CD4-positive, alpha-beta T cell treated with Interleukin-10 for 1 hour (primary cell): ENCODE results near the gene ST6GALNAC5.

Experiments used
- DNase-seq: peaks from one replicate; pipeline ENCODE4 v3.0.0-alpha.2; 2020

Gene ST6GALNAC5

DNA sequence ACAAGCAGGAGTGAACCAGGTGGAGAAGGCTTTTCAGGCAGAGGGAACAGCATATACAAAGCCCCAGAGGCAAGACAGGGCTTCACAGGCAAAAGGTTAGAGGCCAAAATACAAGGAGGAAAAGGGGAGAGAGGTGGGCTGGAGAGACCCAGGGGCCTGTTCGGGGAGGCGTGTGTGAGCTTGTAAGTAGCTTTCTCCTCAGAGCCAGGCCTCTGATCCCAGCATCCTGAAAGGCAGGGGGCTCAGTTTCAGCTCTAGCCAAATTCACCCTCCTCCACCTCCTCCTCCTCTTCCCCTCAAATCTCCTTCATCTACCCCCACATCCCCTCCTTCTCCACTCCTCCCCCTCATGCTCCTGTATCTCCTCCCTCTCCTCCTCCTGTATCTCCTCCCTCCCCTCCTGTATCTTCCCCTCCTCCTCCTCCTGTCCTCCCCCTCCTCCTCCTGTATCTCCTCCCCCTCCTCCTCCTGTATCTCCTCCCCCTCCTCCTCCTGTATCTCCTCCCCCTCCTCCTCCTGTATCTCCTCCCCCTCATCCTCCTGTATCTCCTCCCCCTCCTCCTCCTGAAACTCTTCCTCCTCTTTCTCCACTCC lies 148.6 kb downstream of the ST6GALNAC5 start:
- DNase-seq, result no peak

DNA sequence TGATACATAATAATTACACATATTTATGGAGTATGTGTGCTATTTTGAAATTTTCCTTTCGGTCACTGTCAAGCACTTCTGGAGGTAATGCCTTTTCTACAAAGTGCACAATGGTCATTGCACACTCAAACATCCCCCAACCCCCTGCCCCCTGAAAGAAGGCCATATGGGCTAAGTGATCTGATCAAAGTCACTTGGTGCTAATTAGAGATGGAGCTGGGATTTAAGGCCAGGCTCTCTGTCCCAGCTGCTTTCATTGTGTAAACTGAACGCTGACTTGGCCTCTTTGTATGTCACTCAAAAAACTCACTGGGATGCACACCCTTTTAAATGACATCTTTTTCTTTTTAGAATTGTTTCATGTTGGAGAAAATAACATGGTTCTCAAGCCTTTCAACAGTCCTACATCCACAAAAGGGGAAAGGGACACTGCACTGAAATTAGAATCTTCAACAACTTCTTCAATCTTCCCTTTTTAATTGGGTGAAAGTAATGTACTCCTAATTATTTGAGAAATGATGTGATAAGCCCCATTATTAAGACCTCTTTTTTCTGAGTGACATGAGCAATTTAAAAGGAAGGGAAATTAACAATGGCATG lies 149.2 kb downstream of the ST6GALNAC5 start:
- no peak for DNase-seq

DNA sequence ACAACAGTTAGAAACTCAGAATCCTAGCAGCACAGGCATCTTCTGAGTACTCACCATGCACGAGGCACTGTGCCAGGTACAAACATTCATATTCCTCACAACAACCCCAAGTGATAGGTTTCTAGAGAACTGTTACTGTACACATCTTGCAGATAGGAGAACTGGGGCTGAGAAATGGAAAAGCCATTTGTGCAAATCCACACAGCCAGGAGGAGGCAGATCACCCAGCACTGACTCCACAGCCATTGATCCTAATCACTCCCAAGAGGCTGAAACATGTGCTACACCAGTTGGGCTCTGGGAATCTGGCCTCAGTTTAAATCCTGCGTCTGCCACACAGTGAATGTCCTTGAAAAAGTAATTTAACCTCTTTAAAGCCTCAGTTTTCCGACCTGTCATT lies 151.0 kb downstream of the ST6GALNAC5 start:
- DNase-seq, result no peak

DNA sequence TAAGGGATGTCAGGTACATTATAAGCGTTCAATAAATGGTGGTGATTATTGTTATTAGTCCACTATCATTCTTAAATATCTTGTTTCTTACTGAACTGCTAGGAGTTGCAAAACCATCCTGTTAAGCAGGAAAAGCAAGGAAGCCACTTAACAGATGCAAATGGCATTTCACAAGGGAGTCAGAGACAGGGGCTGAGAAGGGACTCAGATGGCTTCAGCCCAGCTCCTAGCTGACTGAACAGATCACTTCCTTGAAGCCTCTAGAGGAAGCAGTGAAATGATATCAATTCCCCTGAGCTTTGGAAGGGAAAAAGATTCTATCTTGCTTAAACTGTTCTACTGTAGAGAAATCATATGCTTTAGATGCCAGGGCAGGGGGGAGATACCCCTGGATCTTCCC lies 151.5 kb downstream of the ST6GALNAC5 start:
- no peak for DNase-seq

DNA sequence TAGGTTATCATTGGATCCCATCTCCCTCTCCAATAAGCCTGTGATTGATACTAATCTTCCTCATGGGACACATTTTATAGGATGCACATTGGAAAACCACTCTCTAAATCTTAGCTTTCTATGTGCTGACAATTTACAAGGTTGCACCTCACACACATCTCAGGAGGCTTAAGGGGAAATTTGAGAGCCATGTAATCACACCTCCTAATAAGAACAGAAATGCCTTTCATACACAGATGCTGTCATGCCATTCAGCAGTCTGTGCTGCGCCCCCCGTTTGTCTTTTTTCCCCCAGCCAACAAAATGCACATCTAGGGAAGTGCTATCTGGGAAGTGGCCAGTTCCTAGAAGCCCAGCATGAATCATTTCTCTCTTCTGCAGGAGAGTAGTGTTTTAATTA lies 154.5 kb downstream of the ST6GALNAC5 start:
- no peak for DNase-seq

DNA sequence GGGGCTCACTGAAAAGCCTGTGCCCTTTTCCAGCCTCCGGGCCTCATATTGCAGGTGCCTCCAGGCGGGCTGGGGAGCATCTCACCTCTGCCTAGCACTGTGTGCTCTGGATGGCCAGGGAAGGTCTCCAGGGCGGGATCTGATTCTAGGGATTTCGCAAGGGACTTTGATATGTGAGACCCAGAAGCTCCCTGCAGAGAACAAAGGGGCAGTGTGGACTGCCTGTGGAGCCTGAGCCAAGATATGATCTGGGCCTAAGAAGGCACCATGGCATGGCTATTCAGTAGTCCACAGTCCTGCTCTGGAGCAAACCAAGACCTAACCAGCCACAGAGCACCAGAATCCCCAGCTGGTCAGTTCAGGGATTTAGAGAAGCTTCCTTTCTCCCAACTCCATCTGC lies 157.2 kb downstream of the ST6GALNAC5 start:
- no peak for DNase-seq

DNA sequence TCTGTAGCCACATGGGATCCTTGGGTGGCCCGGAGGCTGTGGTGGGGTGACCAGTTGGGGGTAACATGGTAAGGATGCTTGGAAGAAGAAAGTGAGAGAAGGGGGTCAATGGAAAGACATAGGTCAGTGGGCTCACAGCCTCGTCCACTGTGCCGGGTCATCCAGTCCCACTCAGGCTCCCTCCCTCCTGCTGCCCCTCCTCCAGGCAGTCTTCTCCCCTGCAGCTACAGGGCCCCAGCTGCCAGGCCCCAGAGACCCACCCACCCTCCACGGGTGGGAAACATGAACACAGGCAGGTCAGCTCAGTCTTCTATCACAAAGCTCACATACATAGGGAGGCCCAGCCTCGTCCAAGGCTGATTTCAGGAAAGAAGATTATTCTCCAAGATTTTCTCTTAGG lies 158.3 kb downstream of the ST6GALNAC5 start:
- no peak for DNase-seq

DNA sequence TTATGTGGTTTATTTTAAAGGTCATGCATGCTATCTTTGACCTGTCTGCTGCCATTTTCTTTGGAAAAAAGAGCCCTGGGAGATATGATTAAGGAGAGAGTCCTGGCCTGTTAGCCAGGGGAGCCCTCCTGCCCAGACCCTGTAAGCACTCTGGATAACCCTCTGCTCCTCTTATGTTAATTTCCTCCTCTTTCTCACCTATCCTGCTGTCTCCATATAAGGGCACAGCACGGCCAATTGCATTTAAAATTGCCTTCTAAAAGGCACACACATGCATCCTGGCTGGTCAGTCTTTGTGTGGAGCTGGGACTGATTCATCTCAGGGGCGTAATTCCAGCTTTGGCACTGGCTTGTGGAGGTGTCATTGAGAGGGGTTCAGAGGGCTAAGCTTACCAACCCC lies 158.9 kb downstream of the ST6GALNAC5 start:
- DNase-seq, result no peak

DNA sequence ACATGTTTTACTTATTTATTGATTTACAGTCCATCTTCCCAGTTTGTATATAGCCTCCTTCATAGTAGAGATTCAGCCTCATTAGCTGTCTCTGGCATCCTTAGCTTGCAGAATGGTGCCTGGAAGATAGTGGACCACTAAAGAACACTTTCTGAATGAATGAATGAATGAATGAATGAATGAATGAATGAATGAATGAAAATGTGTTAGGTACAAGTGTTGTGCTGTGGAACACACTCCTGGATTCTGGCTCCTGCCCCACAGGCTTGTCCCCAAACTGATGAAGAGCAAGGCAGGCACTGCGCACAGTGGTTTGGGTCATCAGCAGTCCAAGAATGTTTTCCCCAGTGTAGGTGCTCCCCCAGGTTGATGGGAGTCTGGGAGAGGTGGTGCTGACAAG lies 159.4 kb downstream of the ST6GALNAC5 start:
- DNase-seq, result no peak

DNA sequence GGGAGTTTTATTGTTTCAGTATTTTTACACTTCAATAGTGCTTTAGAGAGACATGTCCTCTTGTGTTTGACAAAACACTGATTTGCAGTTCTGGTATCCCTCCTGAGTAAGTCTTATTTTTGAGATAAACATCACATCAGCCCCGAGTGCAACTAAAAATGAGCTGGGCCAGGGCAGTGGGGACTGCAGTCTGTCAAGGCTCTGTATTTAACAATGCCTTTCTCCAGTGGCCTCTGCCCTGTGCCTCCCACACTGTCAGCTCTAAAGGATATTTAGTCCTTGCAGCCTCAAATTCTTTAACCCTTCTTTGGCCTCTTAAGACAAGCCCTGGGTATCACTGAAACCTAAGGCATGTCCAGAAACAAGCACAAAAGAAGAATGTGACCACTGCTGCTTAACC lies 160.6 kb downstream of the ST6GALNAC5 start:
- DNase-seq, result no peak

DNA sequence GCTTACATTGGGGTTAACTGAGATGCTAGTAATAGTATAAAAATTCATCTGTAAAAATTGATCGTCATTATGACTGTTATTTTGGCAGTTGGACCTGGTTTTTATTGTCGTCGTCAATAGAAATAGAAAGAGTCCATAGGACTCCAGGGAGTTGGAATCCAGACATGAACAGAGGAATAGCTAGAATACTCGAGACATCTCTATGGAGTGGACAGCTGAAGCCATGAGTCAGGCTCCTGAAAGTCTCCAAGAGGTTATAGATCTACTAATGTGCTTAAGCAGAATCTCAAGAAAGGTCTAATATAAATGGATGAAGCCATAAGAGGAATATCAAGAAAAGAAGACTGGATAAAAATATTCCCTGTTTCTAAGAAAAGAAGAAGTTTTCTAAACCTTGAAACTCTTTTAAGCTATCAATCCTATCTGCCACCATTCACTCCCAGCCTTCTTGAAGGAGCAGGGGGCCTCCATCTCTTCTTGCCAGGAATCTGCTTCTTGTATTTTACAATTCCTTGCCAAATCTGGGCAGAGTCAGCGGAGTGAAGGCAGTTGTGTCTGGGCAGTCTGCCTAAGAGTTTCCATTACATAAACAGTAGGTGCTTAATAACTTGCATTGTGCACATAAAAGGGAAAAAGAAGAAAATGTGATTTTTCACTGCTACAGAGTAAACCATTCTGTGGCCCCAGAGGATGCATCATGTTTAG lies 163.3 kb downstream of the ST6GALNAC5 start:
- DNase-seq, result no peak

DNA sequence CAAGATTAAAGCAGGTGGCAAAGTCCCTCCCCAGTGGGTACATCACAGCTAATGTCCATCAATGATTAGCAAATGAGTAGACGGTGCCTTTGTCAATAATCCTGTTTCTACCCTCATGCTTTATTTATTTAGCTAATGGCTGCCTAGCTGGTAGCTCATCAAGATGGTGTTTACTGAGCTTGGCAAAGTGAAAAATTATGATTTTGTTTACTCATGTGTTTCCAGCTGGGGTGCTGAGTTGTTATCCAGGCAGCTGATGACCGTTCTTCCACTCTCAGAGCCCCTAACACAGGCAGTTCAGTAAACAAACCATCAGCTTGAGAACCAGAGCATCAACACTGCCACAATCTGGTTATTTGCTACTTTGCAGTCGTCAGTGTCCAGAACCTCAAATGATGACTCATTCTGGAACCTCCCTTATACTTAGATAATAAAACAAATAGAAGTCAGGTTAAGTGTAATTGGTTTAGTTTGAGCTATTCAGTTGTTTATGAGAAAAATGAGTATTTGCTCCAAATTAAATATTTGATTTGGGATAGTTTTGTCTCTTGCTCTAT lies 163.9 kb downstream of the ST6GALNAC5 start:
- DNase-seq, result no peak

DNA sequence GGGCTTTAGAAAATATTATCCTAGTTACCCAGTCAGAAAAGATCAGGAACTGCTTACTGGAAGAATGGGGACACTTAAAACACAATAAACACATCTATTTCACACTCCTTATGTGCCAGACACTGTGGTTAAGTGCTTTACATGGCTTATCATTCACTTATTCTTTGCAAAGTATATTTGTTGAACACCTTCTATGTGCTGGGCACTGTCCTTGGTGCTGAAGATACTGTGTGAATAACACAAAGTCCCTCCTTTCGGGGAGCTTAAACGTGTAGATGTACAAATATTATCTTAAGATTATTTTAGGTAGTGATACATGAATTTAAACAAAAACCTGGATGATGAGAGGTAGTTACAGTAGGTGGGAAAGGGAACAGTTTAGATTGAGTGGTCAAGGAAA lies 169.3 kb downstream of the ST6GALNAC5 start:
- DNase-seq, result no peak

DNA sequence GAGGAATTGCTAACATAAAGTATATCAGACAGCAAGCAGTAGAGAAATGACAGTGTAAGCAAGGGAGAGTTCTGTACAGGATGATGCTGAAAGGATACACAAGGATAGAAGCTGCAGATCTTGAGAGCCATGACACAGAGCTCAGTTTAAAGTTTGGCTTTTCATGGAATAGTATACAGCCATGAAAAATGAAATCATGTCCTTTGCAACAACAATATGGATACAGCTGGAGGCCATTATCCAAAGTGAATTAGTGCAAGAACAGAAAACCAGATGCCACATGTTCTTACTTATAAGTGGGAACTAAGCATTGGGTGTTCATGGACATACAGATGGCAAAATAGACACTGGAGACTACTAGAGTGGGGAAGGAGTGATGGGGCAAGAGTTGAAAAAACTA lies 169.8 kb downstream of the ST6GALNAC5 start:
- DNase-seq, result no peak

DNA sequence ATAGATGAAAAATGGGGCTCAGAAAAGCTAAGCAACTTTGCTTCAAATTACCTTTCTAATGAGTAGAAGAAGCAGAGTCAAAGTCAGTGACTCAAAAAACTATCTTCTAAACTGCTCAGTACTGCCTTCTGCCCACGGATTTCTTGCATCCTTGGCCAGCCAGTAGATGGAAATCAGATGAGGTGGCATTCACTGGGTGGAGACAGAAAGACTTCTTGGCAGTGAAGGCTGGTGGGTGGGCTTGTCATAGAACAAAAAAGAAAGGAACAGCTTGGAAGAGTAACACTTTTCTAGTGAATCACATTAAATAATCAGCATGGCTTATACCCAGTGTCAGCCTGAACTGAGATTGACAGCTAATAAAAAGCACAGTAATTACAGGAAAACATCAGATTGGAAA lies 170.7 kb downstream of the ST6GALNAC5 start:
- no peak for DNase-seq

DNA sequence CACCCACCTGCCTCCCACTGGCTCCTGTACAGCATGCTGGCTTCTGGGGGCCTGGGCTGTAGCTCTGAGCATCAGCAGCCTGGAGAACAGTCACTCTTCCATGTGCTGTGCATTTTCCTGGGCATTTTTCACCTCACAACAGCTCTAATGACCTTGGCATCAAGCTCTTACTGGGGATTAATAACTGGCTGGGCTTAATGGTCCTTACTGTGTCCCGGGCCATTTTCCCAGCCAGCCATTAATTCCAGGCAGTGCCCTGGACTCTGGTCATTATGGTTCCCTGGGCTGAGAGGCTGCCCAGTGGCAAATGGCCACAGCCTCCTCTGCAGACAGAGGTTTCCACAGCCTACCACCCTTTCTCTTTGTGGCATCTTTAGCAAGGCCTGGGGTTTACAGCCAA lies 171.8 kb downstream of the ST6GALNAC5 start:
- DNase-seq, result no peak

DNA sequence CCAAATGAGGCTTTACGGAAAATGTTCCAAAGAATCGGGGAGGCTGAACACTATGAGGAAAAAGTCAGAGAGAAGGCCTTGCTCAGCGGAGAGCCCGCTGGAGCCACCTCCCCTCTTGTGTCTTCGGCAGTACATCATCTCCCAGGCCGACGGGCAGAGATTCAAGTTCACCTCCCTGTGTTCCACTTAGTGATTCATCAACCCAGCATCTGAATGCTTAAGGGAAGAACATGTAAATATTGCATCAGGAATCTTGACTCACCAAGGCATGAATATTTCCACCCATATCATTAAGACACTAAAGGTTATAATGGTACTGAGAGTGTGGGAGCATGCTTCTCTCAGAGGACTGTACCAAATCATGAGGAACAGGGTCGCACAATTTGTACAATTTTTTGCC lies 172.5 kb downstream of the ST6GALNAC5 start:
- no peak for DNase-seq

DNA sequence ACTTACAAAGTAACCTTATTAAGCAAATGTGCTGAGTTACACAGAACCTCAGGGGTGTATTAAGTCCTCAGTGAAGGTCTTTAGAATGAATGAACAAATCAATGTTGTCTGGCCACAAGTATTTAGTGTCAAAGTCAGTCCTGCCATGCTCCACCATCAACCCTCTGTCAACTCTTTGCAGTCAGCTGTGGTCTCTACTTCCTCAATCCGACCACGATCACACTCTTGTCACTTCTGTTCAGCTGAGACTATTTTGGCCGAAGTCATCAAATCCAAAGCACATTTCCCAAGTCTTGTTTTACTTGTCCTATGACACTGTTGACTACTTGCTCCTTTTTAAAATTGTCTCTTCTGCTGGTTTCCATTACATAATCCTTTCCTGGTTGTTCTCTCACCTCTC lies 173.5 kb downstream of the ST6GALNAC5 start:
- DNase-seq, result no peak

DNA sequence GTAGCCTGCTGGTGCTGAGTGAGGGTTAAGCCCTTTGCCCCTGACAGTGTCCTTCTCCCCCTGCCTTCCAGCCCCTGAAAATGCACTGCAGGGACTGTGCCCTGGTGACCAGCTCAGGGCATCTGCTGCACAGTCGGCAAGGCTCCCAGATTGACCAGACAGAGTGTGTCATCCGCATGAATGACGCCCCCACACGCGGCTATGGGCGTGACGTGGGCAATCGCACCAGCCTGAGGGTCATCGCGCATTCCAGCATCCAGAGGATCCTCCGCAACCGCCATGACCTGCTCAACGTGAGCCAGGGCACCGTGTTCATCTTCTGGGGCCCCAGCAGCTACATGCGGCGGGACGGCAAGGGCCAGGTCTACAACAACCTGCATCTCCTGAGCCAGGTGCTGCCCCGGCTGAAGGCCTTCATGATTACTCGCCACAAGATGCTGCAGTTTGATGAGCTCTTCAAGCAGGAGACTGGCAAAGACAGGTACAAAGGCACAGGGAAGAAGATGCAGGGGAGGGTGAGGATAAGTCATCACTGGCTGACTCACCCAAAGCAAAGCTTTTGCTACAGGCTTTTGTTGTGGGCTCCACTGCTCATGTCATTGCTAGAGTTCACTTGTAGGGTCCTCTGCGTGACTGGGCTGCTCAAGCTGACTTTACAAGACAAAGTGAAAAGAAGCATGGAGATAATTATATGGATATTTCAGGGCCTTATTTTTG lies 177.0 kb downstream of the ST6GALNAC5 start:
- DNase-seq, result no peak

DNA sequence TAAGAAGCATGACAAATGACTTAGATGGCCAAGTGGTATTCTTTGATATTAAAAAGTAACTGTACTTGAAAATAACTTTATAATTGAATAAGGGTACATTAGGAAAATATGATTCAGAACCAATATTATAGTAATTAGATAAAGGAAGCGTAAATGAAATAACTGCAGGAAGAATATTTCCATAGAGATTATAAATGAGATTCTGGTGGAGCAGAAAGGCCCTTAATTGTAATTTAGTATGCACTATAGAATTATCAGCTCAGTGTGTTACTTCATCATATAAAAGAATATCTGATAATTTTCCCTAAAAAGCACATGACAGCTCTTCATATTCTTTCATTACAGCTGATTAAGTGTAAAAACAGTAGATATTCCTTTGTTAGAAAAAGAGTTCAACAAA lies 180.3 kb downstream of the ST6GALNAC5 start:
- DNase-seq, result no peak

DNA sequence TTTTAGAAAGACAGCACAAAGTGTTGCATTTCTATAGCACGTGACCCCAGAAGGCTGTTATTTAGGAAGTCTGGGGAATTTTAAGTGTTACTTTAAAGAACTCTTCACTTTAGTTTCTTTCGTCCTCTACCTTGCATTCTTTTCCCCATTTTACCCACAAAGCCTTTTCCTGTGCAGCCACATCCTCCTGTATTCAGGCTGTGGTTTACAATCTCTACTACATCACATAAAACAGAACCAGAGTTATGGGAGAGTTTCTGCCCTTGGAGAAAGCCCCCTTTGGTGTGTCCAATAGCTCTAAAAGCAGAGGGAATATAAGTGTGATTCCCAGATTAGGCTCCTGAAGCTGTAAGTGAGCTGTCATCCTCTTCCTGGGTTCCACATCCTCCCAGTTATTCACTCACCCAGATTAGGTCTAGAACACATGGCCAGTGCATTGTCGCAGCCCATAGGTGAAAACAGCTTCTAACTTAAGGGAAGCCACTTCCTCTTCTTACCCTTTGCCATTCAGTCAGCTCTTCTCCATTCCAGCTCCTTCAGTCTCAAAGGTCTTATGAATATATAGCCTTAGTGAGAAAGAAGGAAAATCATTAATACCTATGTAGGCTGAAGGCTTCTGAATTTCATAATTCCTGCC lies 180.8 kb downstream of the ST6GALNAC5 start:
- no peak for DNase-seq

DNA sequence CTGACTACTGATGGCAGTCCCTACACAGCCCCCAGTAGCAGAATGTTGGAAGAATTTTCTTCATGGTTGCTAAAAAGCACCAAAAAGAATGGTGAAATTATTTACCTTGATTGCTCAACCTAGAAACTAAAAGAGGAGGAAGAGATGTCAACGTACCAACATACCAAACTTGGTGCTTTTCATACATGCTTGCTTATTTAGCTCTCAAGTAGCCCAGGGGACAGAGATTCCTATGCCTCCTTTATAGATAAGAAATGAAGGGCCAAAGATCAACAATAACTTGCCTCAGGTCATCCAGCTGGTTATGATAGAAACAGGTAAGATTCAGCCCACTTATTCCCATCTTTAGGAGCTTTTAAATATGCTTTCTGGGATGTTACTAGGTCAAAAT lies 181.3 kb downstream of the ST6GALNAC5 start:
- DNase-seq, result no peak

DNA sequence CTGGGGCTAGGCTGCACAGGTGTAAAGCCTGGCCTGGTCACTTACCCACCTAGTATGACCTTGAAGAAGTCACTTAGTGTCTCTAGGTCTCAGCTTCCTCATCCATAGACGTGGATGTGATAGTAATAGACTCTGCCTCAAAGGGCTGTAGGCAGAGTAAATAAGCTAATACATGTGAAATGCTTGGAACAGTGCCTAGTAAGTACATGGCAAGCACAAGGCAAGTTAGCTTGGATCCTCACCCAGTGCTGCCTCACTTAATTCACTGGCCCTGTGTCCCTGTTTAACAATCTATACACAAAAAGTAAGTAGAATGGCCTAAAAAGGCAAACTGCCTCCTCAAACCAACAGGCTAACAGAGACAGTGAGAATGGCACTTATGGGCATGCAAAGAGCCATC lies 184.1 kb downstream of the ST6GALNAC5 start:
- no peak for DNase-seq
